ENCODE data around the gene JAG1. TPM values are rescaled to one million over a fixed set of nuclear protein-coding genes. Genes with fewer than 3 reads are reported as not detected.

Gene JAG1
- total RNA-seq, 1 experiment from 2014 or later, result 176 TPM

DNA sequence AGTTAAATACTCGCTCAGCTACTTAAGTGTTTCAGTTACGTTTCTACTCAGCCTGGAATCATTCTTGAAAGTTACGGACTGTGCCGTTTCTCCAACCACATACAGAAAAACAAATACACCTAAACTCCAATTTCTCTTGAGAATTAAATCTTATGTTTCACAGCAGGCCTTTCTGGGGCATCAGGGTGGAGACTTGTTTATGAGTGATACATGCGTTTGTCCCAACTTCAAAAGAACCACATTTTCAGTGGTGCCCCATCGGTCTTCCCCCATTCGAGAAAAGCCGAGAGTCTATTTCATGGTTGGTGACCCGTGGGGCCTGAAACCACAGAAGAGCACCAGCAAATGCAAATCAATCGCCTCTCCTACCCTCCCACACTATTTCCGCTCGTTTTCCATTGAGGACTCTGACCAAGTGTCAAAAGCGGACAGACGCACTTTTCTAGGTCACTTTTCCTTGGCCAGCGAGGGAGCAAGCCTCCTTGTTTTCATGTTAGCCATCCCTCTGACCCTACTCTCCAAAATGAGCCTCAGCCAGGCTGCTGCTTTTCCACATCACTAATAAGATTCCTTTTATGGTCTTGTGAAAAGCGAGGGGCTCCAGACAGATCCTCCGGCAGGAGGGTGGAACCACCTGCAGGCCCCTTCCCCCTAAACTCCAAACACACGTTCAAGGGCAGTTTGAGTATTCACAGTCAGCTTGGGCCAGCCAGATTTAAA lies 3.1 kb downstream of the JAG1 start:
- peaks cover 90% of the 10 kb centered on the region for H3K79me2 ChIP-seq (ENCODE audit: low read length)
- H3F3A ChIP-seq (ENCODE audit: low read length, unreplicated experiment), result no peaks in the 10 kb centered on the region
- CTCF ChIA-PET, result interaction anchor here (0.6 to 1.2 kb wide), 6 partner anchors 11 to 874 kb away, joined by 3 to 5 read pairs (median 3); no protein-coding TSS in a partner anchor
- POLR2A ChIA-PET (ENCODE audit: unreplicated experiment), result interaction anchor here (0.6 to 1.0 kb wide), 4 partner anchors 72 to 508 kb away, joined by 3 to 6 read pairs (median 5); no protein-coding TSS in a partner anchor
- peaks cover 30% of the 10 kb centered on the region for H3K4me1 ChIP-seq (ENCODE audit: insufficient read depth, low read length)
- intact Hi-C loops (cut with micrococcal nuclease), result loop anchor here (1.0 to 10.0 kb wide), 7 partner anchors 73 to 784 kb away; partner anchors contain the start of gene MKKS
- no peak for TF ChIP-seq EZH2phosphoT487 (IDR thresholded peaks at IDR 0.05; ENCODE audit: borderline replicate concordance, low read length)
- TF ChIP-seq, protein P1, sequence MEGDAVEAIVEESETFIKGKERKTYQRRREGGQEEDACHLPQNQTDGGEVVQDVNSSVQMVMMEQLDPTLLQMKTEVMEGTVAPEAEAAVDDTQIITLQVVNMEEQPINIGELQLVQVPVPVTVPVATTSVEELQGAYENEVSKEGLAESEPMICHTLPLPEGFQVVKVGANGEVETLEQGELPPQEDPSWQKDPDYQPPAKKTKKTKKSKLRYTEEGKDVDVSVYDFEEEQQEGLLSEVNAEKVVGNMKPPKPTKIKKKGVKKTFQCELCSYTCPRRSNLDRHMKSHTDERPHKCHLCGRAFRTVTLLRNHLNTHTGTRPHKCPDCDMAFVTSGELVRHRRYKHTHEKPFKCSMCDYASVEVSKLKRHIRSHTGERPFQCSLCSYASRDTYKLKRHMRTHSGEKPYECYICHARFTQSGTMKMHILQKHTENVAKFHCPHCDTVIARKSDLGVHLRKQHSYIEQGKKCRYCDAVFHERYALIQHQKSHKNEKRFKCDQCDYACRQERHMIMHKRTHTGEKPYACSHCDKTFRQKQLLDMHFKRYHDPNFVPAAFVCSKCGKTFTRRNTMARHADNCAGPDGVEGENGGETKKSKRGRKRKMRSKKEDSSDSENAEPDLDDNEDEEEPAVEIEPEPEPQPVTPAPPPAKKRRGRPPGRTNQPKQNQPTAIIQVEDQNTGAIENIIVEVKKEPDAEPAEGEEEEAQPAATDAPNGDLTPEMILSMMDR (conservative IDR thresholded peaks at IDR 0.05; ENCODE audit: low read depth, low read length), result no peak
- TF ChIP-seq EZH2 (IDR thresholded peaks at IDR 0.05; ENCODE audit: low read length, unreplicated experiment), result no peak
- no peak for DNase-seq
- ATAC-seq, result no peak
- peak overlapping the region; percentile 97 for H3K9ac ChIP-seq (ENCODE audit: low read length)
- H3K27ac ChIP-seq (ENCODE audit: low read length), result peak overlapping the region; percentile 95
- no peaks in the 10 kb centered on the region for H3K27me3 ChIP-seq (ENCODE audit: low read length)
- H3K4me3 ChIP-seq (ENCODE audit: low read length), result peak overlapping the region; percentile 95
- H3K36me3 ChIP-seq (ENCODE audit: low read depth, low read length), result peaks cover 65% of the 10 kb centered on the region
- H3K9me3 ChIP-seq (ENCODE audit: low read length), result no peaks in the 10 kb centered on the region
- peak overlapping the region; percentile 89 for H3K4me2 ChIP-seq (ENCODE audit: low read length)
- H2AFZ ChIP-seq (ENCODE audit: low read length), result no peak overlapping the region
- BruUV-seq (replicated peaks), result no TSS peak
- H4K20me1 ChIP-seq (ENCODE audit: low read length), result peaks cover 72% of the 10 kb centered on the region
- no peaks in the 10 kb centered on the region for H3K9me2 ChIP-seq (replicated peaks; ENCODE audit: low read length)

DNA sequence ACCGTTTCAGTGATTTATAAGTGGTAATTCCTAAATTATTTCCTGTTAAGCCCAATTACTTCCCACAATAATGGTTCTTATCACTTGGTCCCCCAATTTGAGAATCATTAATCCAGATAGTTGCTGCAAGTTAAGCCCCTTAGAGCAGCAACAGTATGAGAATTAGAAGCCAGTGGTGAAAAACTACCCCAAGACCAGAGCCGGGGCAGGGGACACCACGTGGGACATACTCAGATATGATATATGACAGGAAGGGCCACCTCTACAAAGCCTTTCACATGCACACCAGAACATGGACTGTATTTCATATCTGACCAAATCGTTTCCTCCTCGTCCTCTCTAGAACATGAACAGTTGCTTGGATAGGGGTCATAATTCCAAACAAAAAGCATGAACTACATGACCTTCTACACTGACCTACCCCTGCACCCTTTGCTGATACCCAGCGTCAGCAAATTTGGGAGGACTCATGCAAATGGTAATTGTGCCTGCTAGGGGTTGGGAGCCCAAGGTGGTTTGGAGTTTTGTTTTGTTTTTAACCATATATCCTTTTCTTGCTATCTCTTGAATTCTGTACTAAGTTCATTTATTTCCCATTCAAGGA lies 3.9 kb downstream of the JAG1 start:
- BruUV-seq (replicated peaks), result no TSS peak
- intact Hi-C loops (cut with micrococcal nuclease), result loop anchor here (5.0 to 10.0 kb wide), 6 partner anchors 73 to 785 kb away; partner anchors contain the start of gene MKKS
- ATAC-seq, result no peak
- no peaks in the 10 kb centered on the region for H3K27me3 ChIP-seq (ENCODE audit: low read length)
- ChIA-PET CTCF (interaction anchor here (0.6 to 0.7 kb wide), 2 partner anchors 55 to 106 kb away, joined by 3 read pairs; no protein-coding TSS in a partner anchor), POLR2A (ENCODE audit: unreplicated experiment) (interaction anchor here (0.6 to 0.7 kb wide), 2 partner anchors 31 to 71 kb away, joined by 4 to 6 read pairs; no protein-coding TSS in a partner anchor)
- H3K4me3 ChIP-seq (ENCODE audit: low read length), result peak overlapping the region; percentile 95
- TF ChIP-seq, protein P1 (conservative IDR thresholded peaks at IDR 0.05; ENCODE audit: low read depth, low read length), result no peak
- no peak for TF ChIP-seq EZH2 (IDR thresholded peaks at IDR 0.05; ENCODE audit: low read length, unreplicated experiment)
- TF ChIP-seq EZH2phosphoT487 (IDR thresholded peaks at IDR 0.05; ENCODE audit: borderline replicate concordance, low read length), result no peak
- H3K27ac ChIP-seq (ENCODE audit: low read length), result no peak overlapping the region
- peak overlapping the region; percentile 89 for H3K4me2 ChIP-seq (ENCODE audit: low read length)
- H3K36me3 ChIP-seq (ENCODE audit: low read depth, low read length), result peaks cover 72% of the 10 kb centered on the region
- H3K4me1 ChIP-seq (ENCODE audit: insufficient read depth, low read length), result peaks cover 27% of the 10 kb centered on the region
- H2AFZ ChIP-seq (ENCODE audit: low read length), result no peak overlapping the region
- H3K9me3 ChIP-seq (ENCODE audit: low read length), result no peaks in the 10 kb centered on the region
- no peak for DNase-seq
- peak overlapping the region; percentile 97; the same call in 1 of the 2 replicates for H3K9ac ChIP-seq (ENCODE audit: low read length)
- peaks cover 79% of the 10 kb centered on the region for H4K20me1 ChIP-seq (ENCODE audit: low read length)
- H3K79me2 ChIP-seq (ENCODE audit: low read length), result peaks cover 90% of the 10 kb centered on the region
- H3K9me2 ChIP-seq (replicated peaks; ENCODE audit: low read length), result no peaks in the 10 kb centered on the region
- no peaks in the 10 kb centered on the region for H3F3A ChIP-seq (ENCODE audit: low read length, unreplicated experiment)

Data from PC-3 (cell line).